Measurements from ENCODE around the gene BARHL1. TPM values are rescaled to one million over a fixed set of nuclear protein-coding genes. Genes with fewer than 3 reads are reported as not detected.

BARHL1 gene
- total RNA-seq, 1 donor from 2014 or later, result 2.4 TPM

- Mint-ChIP-seq H3K4me1 (ENCODE audit: unreplicated experiment) (no peaks in the 10 kb centered on the region), H3K36me3 (ENCODE audit: low read depth, unreplicated experiment) (no peaks in the 10 kb centered on the region), H3K9me3 (ENCODE audit: unreplicated experiment) (no peaks in the 10 kb centered on the region), H3K27ac (ENCODE audit: unreplicated experiment) (no peak overlapping the region), H3K4me3 (ENCODE audit: unreplicated experiment) (no peak overlapping the region), H3K27me3 (ENCODE audit: unreplicated experiment) (no peaks in the 10 kb centered on the region)
- DNase-seq (ENCODE audit: low spot score), result no peak
- no peak for TF ChIP-seq CTCF (IDR thresholded peaks at IDR 0.05; ENCODE audit: unreplicated experiment)
These were observed 44.3 kb upstream of the BARHL1 start for GRCh38 chr9:132538071-132538470.

GRCh38 chr9:132539096-132539495 lies 43.3 kb upstream of the BARHL1 start:
- H3K36me3 Mint-ChIP-seq (ENCODE audit: low read depth, unreplicated experiment), result no peaks in the 10 kb centered on the region
- no peak overlapping the region for H3K27ac Mint-ChIP-seq (ENCODE audit: unreplicated experiment)
- peaks cover 1% of the 10 kb centered on the region for H3K27me3 Mint-ChIP-seq (ENCODE audit: unreplicated experiment)
- no peak for TF ChIP-seq CTCF (IDR thresholded peaks at IDR 0.05; ENCODE audit: unreplicated experiment)
- no peaks in the 10 kb centered on the region for H3K9me3 Mint-ChIP-seq (ENCODE audit: unreplicated experiment)
- peaks cover 7% of the 10 kb centered on the region for H3K4me1 Mint-ChIP-seq (ENCODE audit: unreplicated experiment)
- no peak overlapping the region for H3K4me3 Mint-ChIP-seq (ENCODE audit: unreplicated experiment)
- DNase-seq (ENCODE audit: low spot score), result no peak

GRCh38 chr9:132541051-132541450 lies 41.4 kb upstream of the BARHL1 start:
- H3K4me1 Mint-ChIP-seq (ENCODE audit: unreplicated experiment), result peaks cover 9% of the 10 kb centered on the region
- no peaks in the 10 kb centered on the region for H3K36me3 Mint-ChIP-seq (ENCODE audit: low read depth, unreplicated experiment)
- no peak for TF ChIP-seq CTCF (IDR thresholded peaks at IDR 0.05; ENCODE audit: unreplicated experiment)
- H3K27ac Mint-ChIP-seq (ENCODE audit: unreplicated experiment), result no peak overlapping the region
- no peaks in the 10 kb centered on the region for H3K9me3 Mint-ChIP-seq (ENCODE audit: unreplicated experiment)
- peaks cover 1% of the 10 kb centered on the region for H3K27me3 Mint-ChIP-seq (ENCODE audit: unreplicated experiment)
- H3K4me3 Mint-ChIP-seq (ENCODE audit: unreplicated experiment), result no peak overlapping the region
- no peak for DNase-seq (ENCODE audit: low spot score)

GRCh38 chr9:132541870-132542830 lies 40.3 kb upstream of the BARHL1 start:
- Mint-ChIP-seq H3K4me1 (ENCODE audit: unreplicated experiment) (peaks cover 9% of the 10 kb centered on the region), H3K36me3 (ENCODE audit: low read depth, unreplicated experiment) (no peaks in the 10 kb centered on the region), H3K27me3 (ENCODE audit: unreplicated experiment) (peaks cover 1% of the 10 kb centered on the region), H3K4me3 (ENCODE audit: unreplicated experiment) (no peak overlapping the region), H3K27ac (ENCODE audit: unreplicated experiment) (no peak overlapping the region), H3K9me3 (ENCODE audit: unreplicated experiment) (no peaks in the 10 kb centered on the region)
- no peak for TF ChIP-seq CTCF (IDR thresholded peaks at IDR 0.05; ENCODE audit: unreplicated experiment)
- DNase-seq (ENCODE audit: low spot score), result no peak

DNA sequence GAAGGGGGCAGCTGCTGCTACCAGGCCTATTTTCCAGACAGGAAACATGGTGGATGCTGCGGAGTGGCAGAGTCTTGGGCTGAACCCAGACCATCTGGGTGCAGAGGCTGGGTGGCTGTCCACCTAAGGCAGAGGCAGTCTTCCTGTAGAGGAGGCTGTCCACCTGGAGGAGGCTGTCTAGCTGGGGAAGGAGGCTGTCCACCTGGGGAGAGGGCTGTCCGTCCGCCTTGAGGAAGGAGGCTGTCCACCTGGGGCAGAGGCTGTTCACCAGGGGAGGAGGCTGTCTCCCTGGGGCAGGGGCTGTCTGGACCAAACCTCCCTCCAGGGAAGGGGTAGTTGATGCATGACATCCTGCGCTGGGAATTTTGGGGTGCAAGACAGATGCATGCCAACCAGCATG lies 39.2 kb upstream of the BARHL1 start:
- TF ChIP-seq CTCF (IDR thresholded peaks at IDR 0.05; ENCODE audit: unreplicated experiment), result no peak
- Mint-ChIP-seq H3K4me1 (ENCODE audit: unreplicated experiment) (peaks cover 9% of the 10 kb centered on the region), H3K27ac (ENCODE audit: unreplicated experiment) (no peak overlapping the region), H3K4me3 (ENCODE audit: unreplicated experiment) (no peak overlapping the region), H3K9me3 (ENCODE audit: unreplicated experiment) (no peaks in the 10 kb centered on the region), H3K36me3 (ENCODE audit: low read depth, unreplicated experiment) (no peaks in the 10 kb centered on the region), H3K27me3 (ENCODE audit: unreplicated experiment) (peaks cover 4% of the 10 kb centered on the region)
- DNase-seq (ENCODE audit: low spot score), result no peak

Measured in endothelial cell (in vitro differentiated cells).